Upper lobe of left lung (tissue), 4 donors: ENCODE results near the gene ATP13A1.

Experiments used
- CTCF ChIP-seq, 6 experiments: fragments of 450-650 bp in 4 of 6; fragments of 200-600 bp in 2 of 6; sonication (generic) in 2 of 6; IDR thresholded peaks; one replicate each; pipeline ENCODE4 v1.5.1; 2016 to 2019; ENCODE audit warnings: antibody characterized with exemption in 6 of 6
- EP300 ChIP-seq, 4 donors: sonication (generic); formaldehyde crosslinking; IDR thresholded peaks; one replicate each; pipeline ENCODE4 v1.5.1; 2017; ENCODE audit warnings: antibody characterized with exemption in 4 of 4, control low read depth in 2 of 4
- POLR2A ChIP-seq, 4 donors: fragments of 450-650 bp; IDR thresholded peaks; one replicate each; pipeline ENCODE4 v1.5.1; 2016 to 2017; ENCODE audit warnings: antibody characterized with exemption in 4 of 4, mild to moderate bottlenecking in 2 of 4
- POLR2AphosphoS5 ChIP-seq, 2 donors: sonication (generic); formaldehyde crosslinking; IDR thresholded peaks; one replicate each; pipeline ENCODE4 v1.5.1; 2017; ENCODE audit warnings: antibody characterized with exemption in 2 of 2

- TF ChIP-seq POLR2A (IDR thresholded peaks at IDR 0.05) = peak in 2 of 4 donors; percentile 29 to 51
- peak in 1 of 6 experiments; percentile 23 for TF ChIP-seq CTCF (IDR thresholded peaks at IDR 0.05)
- TF ChIP-seq EP300 (IDR thresholded peaks at IDR 0.05) = no peak
- no peak for TF ChIP-seq POLR2AphosphoS5 (IDR thresholded peaks at IDR 0.05)
Measured at GRCh38 chr19:19627621-19628500, 35.6 kb downstream of the ATP13A1 start, which contains the start of gene LPAR2.
